ENCODE data around the gene CYBRD1.

The CYBRD1 gene

DNA sequence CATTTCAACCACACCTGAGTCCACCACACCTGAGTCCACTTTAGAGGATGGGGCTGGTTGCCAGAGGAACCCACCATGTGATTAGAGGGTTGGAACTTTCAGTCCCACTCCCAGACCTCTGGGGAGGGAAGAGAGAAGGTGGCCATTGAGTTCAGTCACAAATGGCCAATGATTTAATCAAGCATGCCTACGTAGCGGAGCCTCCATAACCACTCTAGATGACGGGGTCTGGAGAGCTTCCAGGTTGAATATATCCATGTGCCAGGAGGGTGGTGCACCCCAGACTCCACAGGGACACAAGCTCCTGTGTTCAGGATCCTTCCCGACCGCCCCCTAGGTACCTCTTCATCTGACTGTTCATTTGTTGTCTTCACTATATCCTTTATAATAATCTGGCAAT lies 53.3 kb downstream of the CYBRD1 start:
- no peak for TF ChIP-seq ZNF565 (CRISPR knock-in tag; conservative IDR thresholded peaks at IDR 0.05; ENCODE audit: low read depth)
- no peak for TF ChIP-seq SNAI2 (CRISPR knock-in tag; IDR thresholded peaks at IDR 0.05)
- no peak for ATAC-seq

DNA sequence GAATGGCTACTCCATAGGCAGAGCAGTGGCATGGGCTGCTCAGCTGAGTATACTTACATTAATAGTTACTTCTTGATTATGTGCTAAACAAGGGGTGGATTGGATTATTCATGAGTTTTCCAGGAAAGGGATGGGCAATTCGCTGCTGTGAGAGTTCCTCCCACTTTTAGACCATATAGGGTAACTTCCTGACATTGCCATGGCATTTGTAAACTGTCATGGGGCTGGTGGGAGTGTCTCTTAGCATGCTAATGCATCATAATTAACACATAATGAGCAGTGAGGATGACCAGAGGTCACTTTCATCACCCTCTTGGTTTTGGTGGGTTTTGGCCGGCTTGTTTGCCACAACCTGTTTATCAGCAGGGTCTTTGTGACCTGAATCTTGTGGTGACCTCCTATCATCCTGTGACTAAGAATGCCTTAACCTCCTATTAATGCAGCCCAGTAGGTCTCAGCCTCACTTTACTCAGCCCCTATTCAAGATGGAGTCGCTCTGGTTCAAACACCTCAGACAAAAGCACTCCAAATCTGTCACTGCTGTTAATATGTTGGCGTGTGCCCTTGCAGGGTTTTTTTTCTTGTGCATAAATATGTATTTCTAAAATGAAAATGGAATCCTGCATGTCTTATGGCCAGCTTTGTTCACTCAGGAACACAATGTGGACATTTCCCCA lies 56.0 kb downstream of the CYBRD1 start:
- TF ChIP-seq SNAI2 (CRISPR knock-in tag; IDR thresholded peaks at IDR 0.05) (no peak), BACH2 (CRISPR knock-in tag; IDR thresholded peaks at IDR 0.05; ENCODE audit: borderline replicate concordance) (no peak), ARNTL (CRISPR knock-in tag; IDR thresholded peaks at IDR 0.05; ENCODE audit: borderline replicate concordance, low read depth) (no peak), CSDC2 (CRISPR knock-in tag; IDR thresholded peaks at IDR 0.05) (no peak), OSR1 (CRISPR knock-in tag; IDR thresholded peaks at IDR 0.05) (no peak), ESRRG (CRISPR knock-in tag; IDR thresholded peaks at IDR 0.05) (no peak), ZNF70 (CRISPR knock-in tag; IDR thresholded peaks at IDR 0.05) (no peak), ZFP3 (CRISPR knock-in tag; IDR thresholded peaks at IDR 0.05) (no peak), ISL1 (CRISPR knock-in tag; IDR thresholded peaks at IDR 0.05) (no peak), GLIS3 (CRISPR knock-in tag; IDR thresholded peaks at IDR 0.05) (no peak), ZFP30 (CRISPR knock-in tag; IDR thresholded peaks at IDR 0.05) (no peak)
- TF ChIP-seq, protein P1, sequence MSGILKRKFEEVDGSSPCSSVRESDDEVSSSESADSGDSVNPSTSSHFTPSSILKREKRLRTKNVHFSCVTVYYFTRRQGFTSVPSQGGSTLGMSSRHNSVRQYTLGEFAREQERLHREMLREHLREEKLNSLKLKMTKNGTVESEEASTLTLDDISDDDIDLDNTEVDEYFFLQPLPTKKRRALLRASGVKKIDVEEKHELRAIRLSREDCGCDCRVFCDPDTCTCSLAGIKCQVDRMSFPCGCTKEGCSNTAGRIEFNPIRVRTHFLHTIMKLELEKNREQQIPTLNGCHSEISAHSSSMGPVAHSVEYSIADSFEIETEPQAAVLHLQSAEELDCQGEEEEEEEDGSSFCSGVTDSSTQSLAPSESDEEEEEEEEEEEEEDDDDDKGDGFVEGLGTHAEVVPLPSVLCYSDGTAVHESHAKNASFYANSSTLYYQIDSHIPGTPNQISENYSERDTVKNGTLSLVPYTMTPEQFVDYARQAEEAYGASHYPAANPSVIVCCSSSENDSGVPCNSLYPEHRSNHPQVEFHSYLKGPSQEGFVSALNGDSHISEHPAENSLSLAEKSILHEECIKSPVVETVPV (CRISPR knock-in tag; IDR thresholded peaks at IDR 0.05): no peak
- TF ChIP-seq, protein P2, sequence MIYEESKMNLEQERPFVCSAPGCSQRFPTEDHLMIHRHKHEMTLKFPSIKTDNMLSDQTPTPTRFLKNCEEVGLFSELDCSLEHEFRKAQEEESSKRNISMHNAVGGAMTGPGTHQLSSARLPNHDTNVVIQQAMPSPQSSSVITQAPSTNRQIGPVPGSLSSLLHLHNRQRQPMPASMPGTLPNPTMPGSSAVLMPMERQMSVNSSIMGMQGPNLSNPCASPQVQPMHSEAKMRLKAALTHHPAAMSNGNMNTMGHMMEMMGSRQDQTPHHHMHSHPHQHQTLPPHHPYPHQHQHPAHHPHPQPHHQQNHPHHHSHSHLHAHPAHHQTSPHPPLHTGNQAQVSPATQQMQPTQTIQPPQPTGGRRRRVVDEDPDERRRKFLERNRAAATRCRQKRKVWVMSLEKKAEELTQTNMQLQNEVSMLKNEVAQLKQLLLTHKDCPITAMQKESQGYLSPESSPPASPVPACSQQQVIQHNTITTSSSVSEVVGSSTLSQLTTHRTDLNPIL (CRISPR knock-in tag; IDR thresholded peaks at IDR 0.05; ENCODE audit: low read depth): no peak
- no peak for ATAC-seq

DNA sequence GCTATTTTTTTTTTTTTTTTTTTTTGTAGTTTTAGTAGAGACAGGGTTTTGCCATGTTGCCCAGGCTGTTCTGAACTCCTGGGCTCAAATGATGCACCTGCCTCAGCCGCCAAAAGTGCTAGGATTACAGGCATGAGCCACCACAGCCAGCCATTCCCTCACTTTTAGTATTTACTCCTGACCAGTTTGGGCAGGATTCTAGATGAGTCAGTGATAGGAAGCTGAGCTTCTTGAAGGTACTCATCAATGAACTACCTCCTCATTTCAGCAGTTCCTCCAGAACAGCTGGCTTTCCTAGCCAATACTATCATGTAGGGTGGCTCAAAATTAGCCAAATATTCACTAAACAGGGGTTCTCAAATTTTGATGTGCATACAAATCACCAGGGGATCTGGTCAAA lies 57.2 kb downstream of the CYBRD1 start:
- ATAC-seq: no peak
- TF ChIP-seq, protein P1 (CRISPR knock-in tag; IDR thresholded peaks at IDR 0.05): no peak
- TF ChIP-seq OSR1 (CRISPR knock-in tag; IDR thresholded peaks at IDR 0.05) (no peak), ZNF8 (CRISPR knock-in tag; IDR thresholded peaks at IDR 0.05) (no peak), CSDC2 (CRISPR knock-in tag; IDR thresholded peaks at IDR 0.05) (no peak), ZFP30 (CRISPR knock-in tag; IDR thresholded peaks at IDR 0.05) (no peak), ESRRG (CRISPR knock-in tag; IDR thresholded peaks at IDR 0.05) (no peak), PPARA (CRISPR knock-in tag; IDR thresholded peaks at IDR 0.05; ENCODE audit: borderline replicate concordance) (no peak), GLIS3 (CRISPR knock-in tag; IDR thresholded peaks at IDR 0.05) (no peak), ZNF565 (CRISPR knock-in tag; conservative IDR thresholded peaks at IDR 0.05; ENCODE audit: low read depth) (no peak), RARB (CRISPR knock-in tag; IDR thresholded peaks at IDR 0.05) (no peak), BACH2 (CRISPR knock-in tag; IDR thresholded peaks at IDR 0.05; ENCODE audit: borderline replicate concordance) (no peak), ZC3H10 (CRISPR knock-in tag; IDR thresholded peaks at IDR 0.05) (no peak), ISL1 (CRISPR knock-in tag; IDR thresholded peaks at IDR 0.05) (no peak), SNAI2 (CRISPR knock-in tag; IDR thresholded peaks at IDR 0.05) (no peak)
- TF ChIP-seq, protein P3, sequence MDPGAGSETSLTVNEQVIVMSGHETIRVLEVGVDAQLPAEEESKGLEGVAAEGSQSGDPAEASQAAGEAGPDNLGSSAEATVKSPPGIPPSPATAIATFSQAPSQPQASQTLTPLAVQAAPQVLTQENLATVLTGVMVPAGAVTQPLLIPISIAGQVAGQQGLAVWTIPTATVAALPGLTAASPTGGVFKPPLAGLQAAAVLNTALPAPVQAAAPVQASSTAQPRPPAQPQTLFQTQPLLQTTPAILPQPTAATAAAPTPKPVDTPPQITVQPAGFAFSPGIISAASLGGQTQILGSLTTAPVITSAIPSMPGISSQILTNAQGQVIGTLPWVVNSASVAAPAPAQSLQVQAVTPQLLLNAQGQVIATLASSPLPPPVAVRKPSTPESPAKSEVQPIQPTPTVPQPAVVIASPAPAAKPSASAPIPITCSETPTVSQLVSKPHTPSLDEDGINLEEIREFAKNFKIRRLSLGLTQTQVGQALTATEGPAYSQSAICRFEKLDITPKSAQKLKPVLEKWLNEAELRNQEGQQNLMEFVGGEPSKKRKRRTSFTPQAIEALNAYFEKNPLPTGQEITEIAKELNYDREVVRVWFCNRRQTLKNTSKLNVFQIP (CRISPR knock-in tag; IDR thresholded peaks at IDR 0.05; ENCODE audit: borderline replicate concordance, low read depth): no peak
- TF ChIP-seq, protein P4, sequence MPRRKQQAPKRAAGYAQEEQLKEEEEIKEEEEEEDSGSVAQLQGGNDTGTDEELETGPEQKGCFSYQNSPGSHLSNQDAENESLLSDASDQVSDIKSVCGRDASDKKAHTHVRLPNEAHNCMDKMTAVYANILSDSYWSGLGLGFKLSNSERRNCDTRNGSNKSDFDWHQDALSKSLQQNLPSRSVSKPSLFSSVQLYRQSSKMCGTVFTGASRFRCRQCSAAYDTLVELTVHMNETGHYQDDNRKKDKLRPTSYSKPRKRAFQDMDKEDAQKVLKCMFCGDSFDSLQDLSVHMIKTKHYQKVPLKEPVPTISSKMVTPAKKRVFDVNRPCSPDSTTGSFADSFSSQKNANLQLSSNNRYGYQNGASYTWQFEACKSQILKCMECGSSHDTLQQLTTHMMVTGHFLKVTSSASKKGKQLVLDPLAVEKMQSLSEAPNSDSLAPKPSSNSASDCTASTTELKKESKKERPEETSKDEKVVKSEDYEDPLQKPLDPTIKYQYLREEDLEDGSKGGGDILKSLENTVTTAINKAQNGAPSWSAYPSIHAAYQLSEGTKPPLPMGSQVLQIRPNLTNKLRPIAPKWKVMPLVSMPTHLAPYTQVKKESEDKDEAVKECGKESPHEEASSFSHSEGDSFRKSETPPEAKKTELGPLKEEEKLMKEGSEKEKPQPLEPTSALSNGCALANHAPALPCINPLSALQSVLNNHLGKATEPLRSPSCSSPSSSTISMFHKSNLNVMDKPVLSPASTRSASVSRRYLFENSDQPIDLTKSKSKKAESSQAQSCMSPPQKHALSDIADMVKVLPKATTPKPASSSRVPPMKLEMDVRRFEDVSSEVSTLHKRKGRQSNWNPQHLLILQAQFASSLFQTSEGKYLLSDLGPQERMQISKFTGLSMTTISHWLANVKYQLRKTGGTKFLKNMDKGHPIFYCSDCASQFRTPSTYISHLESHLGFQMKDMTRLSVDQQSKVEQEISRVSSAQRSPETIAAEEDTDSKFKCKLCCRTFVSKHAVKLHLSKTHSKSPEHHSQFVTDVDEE (CRISPR knock-in tag; IDR thresholded peaks at IDR 0.05): no peak
- TF ChIP-seq, protein P5, sequence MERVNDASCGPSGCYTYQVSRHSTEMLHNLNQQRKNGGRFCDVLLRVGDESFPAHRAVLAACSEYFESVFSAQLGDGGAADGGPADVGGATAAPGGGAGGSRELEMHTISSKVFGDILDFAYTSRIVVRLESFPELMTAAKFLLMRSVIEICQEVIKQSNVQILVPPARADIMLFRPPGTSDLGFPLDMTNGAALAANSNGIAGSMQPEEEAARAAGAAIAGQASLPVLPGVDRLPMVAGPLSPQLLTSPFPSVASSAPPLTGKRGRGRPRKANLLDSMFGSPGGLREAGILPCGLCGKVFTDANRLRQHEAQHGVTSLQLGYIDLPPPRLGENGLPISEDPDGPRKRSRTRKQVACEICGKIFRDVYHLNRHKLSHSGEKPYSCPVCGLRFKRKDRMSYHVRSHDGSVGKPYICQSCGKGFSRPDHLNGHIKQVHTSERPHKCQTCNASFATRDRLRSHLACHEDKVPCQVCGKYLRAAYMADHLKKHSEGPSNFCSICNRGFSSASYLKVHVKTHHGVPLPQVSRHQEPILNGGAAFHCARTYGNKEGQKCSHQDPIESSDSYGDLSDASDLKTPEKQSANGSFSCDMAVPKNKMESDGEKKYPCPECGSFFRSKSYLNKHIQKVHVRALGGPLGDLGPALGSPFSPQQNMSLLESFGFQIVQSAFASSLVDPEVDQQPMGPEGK (CRISPR knock-in tag; IDR thresholded peaks at IDR 0.05; ENCODE audit: borderline replicate concordance): no peak
- TF ChIP-seq, protein P2 (CRISPR knock-in tag; IDR thresholded peaks at IDR 0.05; ENCODE audit: low read depth): no peak

All from SK-N-SH treated with all-trans-retinoic acid at 6 μM for 48 hours (cell line).